Liver (tissue), 3 donors: ENCODE data around the gene ILDR1.

Source experiments
- CTCF ChIP-seq: fragments of 150-350 bp; IDR thresholded peaks from 2 replicates; pipeline ENCODE4 v1.5.1; 2017; ENCODE audit warnings: improper control_type of control experiment, low read depth, low read length; ENCODE audit not compliant: missing input control
- FOXA1 ChIP-seq: IDR thresholded peaks from 2 replicates; pipeline ENCODE4 v1.6.1; 2016; ENCODE audit warnings: antibody characterized with exemption
- RAD21 ChIP-seq, 2 donors: IDR thresholded peaks; 2 replicates each; pipeline ENCODE4 v1.6.1; 2016; ENCODE audit warnings: antibody characterized with exemption in 2 of 2, mild to moderate bottlenecking in 2 of 2
- donor health status: healthy.
- donor health status: healthy.

- TF ChIP-seq CTCF = no peak
- no peak for TF ChIP-seq RAD21 (IDR thresholded peaks at IDR 0.05)
- TF ChIP-seq FOXA1 = no peak
Observed at GRCh38 chr3:121975702-121976302, 46.2 kb downstream of the ILDR1 start.
